Stimulated activated CD4-positive, alpha-beta T cell treated with anti-CD3 and anti-CD28 coated beads, Interleukin-2, amount 100 ng/mL, for 24 hours (primary cell): ENCODE data around the gene DNM3.
A peak's percentile ranks its signal among the peaks of the same experiment; 100 is the strongest.
"Not testable (repeated sequence)": the region's sequence is repeated elsewhere in the genome, so short reads cannot be mapped to it uniquely, and the experiment has no call there.

ENCODE experiments used
- DNase-seq, 2 donors: peaks; one replicate each; pipeline ENCODE4 v3.0.0-alpha.2; 2020

Gene DNM3

GRCh38 chr1:172054172-172054571, 212.9 kb downstream of the DNM3 start:
- DNase-seq: no peak

GRCh38 chr1:172055816-172056419, 214.6 kb downstream of the DNM3 start:
- DNase-seq: not testable (repeated sequence)

GRCh38 chr1:172068334-172068733, 227.0 kb downstream of the DNM3 start:
- DNase-seq: no peak

GRCh38 chr1:172069051-172069450, 227.8 kb downstream of the DNM3 start:
- DNase-seq: no peak

GRCh38 chr1:172069534-172069933, 228.2 kb downstream of the DNM3 start:
- DNase-seq: no peak

- DNase-seq: no peak
These were observed 228.8 kb downstream of the DNM3 start for GRCh38 chr1:172070055-172070454.

GRCh38 chr1:172071746-172072145, 230.4 kb downstream of the DNM3 start:
- no peak for DNase-seq

- not testable (repeated sequence) for DNase-seq
These were observed 238.6 kb downstream of the DNM3 start for GRCh38 chr1:172079859-172080258.

GRCh38 chr1:172083191-172083590, 241.9 kb downstream of the DNM3 start:
- no peak for DNase-seq

- DNase-seq: no peak
These were observed 243.6 kb downstream of the DNM3 start for GRCh38 chr1:172084876-172085275.

- DNase-seq: no peak
These were observed 244.0 kb downstream of the DNM3 start for GRCh38 chr1:172085317-172085716.

GRCh38 chr1:172086137-172086536, 244.8 kb downstream of the DNM3 start:
- DNase-seq: no peak

GRCh38 chr1:172088256-172088655, 247.0 kb downstream of the DNM3 start:
- no peak for DNase-seq

- peak; percentile 62 to 63 for DNase-seq
These were observed 248.6 kb downstream of the DNM3 start for GRCh38 chr1:172089768-172090510.

- DNase-seq: no peak
These were observed 249.2 kb downstream of the DNM3 start for GRCh38 chr1:172090511-172090817.

- DNase-seq: no peak
These were observed 254.5 kb downstream of the DNM3 start for GRCh38 chr1:172095846-172096245.

- DNase-seq: no peak
These were observed 263.9 kb downstream of the DNM3 start for GRCh38 chr1:172105230-172105629.

- no peak for DNase-seq
These were observed 266.1 kb downstream of the DNM3 start for GRCh38 chr1:172107316-172107975.

- DNase-seq: no peak
These were observed 267.0 kb downstream of the DNM3 start for GRCh38 chr1:172108161-172108893.

GRCh38 chr1:172109359-172109758, 268.1 kb downstream of the DNM3 start:
- DNase-seq: no peak

- no peak for DNase-seq
These were observed 271.3 kb downstream of the DNM3 start for GRCh38 chr1:172112576-172112975.

- no peak for DNase-seq
These were observed 276.5 kb downstream of the DNM3 start for GRCh38 chr1:172117800-172118199.

- DNase-seq: no peak
These were observed 277.3 kb downstream of the DNM3 start for GRCh38 chr1:172118618-172119017.

- no peak for DNase-seq
These were observed 277.9 kb downstream of the DNM3 start for GRCh38 chr1:172119184-172119583.
